HG02840 (cell line): Measurements from ENCODE around the gene NTM.
A peak's percentile ranks its signal among the peaks of the same experiment; 100 is the strongest.
"Not testable (repeated sequence)": the region's sequence is repeated elsewhere in the genome, so short reads cannot be mapped to it uniquely, and the experiment has no call there.

ENCODE experiments used
- ATAC-seq: cut with Tn5 transposase; IDR thresholded peaks from one replicate; pipeline ENCODE4 v1.9.1; 2021; ENCODE audit warnings: mild to moderate bottlenecking, moderate library complexity, moderate number of reproducible peaks; ENCODE audit not compliant: unreplicated experiment, low FRiP score

NTM gene

DNA sequence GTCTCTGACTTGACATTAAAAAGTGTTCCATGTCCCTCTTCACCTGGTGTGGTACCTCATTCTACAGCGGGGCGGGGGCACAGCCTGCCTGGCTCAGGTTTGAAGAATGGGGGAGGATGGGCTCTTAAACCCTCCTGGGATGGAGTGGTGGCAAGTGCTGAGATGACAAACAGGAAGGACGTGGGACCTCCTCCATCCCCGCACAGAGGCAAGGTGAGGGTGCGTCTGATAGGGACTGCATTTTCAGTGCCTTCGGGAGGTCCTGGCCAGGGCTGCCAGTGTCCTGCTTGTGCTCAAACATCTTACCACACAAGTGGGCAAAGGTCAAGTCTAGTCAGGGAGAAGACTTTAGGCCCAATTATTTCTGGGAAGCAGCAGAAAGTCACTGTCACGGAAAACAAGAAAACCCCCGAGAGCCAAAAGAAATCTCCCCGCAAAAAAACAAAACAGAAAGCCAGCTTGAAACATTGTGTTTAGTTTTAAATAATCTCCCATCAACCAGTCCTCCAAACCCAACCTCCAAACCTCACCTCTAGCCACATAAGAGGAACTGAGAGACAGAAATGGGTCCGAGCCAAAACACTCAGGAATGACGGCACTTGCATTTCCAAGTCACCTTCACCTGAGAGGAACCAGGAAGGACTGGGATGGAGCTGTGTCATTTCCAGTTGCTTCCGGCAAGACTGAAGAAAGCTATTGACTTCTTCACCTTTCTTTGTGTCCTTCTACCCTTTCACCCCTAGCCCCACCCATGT lies 966.5 kb downstream of the NTM start:
- ATAC-seq, result no peak

DNA sequence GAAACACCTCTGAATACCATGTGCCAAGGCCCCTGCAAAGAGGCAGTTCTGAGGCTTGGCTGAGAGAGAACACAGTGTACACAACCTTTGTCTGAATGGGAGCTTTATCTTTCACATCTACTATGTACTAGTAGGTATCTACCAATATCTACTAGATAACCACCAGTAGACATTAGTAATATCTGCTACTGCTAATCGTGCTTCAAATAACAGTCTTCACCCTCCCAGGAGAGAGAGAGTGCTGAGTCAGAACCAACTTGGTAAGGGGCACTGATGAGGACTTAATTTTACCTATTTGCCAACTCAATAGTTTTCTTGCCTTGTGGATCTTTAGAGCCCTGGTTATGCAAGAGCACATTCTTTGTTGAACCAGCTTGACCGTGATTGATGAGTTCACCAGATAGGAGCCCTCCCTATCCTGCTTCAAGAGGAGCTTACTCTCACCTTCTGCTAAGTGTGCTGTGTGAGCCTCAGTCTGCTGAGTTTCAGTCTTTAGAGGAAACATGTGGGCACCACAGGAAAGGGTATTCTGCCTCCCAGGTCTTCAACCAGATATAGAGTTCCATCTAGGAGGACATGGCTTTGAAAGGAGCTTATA lies 967.5 kb downstream of the NTM start:
- no peak for ATAC-seq

DNA sequence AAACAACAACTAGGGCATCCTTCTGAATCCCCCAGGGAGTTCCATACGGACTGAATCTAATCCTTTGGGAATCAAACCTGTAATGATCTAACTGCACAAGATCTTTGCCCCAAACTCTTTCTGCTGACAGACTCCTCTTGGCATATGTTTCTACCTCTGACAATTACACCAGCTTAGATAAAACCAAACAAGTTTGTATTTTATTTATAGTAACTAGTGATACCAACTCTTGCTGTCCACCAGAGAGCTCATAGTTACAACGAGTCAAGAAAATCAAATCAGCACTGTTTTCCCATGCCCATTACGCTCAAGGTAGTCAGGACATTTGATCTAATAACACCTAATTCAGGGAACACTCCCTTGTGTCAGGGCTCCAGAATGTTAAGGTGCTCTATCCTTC lies 972.0 kb downstream of the NTM start:
- no peak for ATAC-seq

DNA sequence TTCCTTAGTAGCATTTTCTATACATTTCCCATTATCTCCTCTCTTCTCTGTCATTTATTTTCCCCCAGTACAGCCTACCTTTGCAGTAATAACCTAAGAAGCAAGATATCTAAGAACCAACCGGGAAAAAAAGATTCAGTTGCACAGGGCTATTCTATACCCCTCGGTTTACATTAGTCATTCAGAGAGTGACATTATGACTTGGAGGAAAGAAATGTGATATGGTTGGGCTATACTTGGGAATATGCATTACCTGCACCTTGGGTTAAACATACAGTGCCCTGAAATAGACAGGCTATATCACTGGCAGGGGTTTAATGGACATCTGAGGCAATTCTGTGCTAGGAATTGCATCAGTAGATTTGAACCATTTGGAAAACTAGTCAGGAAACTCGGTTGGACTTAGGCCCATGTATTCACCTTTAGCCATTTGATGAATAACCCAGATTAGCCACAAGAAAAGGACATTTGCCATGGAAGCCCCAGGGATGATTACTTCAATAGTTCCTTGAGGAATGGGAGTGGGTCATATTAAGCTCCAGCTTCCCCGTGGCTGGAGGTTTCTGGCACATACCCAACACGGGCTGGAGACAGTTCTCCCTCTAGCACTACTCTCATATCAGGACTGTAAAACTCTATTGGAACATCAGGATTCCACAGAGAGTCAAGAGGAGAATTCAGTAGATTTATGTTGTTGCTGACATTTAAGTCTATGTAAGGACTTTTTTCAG lies 973.2 kb downstream of the NTM start:
- ATAC-seq, result no peak

DNA sequence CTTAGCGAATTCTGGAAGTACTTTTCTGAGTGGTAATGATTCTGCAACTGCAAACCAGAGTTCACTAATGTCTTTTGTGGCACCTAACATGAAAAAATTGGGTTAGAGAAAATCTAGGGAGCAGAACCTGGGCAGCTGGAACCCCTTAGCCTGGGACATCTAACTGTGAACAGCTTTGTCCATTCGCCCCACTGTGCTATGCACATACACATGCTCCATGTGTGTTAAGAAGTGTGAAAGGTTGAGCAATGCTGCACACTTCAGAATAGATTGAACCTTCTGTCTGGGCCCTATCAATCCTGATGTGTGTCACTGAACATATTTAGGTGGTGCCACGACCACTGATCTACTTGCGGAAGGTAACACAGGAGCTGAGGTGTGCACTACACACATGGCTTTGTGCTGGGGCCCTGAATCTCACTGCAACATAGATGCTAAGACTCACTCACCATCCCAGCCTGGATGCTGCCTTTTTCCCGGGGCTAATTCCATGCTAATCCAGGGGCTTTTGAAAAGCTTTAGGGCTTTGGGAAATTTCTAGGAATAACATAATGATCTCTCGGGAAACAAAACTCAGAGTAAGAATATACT lies 976.2 kb downstream of the NTM start:
- no peak for ATAC-seq

DNA sequence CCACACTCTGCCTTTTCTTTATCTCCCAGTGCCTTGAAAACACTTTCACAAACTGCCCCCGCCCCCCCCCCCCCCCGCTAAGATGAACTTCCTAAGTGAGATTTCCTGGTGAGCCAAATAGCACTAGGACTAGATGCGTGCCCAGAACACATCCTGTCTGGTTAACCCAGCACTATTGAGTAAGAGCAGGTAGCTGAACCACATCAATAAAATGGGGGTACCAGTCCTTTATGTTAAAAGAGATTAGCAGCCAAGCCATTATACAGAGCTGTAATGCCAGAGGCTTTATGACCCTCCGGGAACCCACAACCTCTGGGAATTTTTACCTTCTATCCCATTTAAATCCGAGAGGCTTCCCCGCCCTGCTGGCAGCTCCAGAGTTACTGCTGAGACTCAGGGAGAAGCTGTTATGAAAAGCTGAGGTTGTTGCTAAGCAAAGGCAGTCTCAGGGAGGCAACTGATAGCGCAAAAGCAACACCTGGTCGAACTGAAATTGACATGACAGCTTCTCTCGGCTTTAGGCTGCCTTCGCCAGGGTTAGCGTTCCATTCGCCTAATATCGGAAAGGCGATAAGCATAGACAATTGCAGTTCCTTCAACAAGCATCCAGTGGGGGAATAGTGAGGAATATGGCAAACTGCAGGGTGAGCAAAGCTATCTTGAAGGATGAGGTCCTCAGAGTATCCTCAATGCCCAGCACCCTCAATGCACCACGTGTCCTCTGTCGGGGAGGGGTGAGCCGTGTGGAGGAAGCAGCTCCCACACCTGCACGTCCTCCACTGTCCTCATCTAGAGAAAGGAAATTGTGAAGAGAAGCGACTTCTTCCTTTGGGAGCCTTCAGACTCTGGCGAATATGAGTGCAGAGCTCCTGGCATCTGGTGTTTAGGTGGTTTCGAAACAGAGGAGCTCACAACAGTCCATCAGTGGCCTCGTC lies 977.0 kb downstream of the NTM start:
- ATAC-seq, result no peak

DNA sequence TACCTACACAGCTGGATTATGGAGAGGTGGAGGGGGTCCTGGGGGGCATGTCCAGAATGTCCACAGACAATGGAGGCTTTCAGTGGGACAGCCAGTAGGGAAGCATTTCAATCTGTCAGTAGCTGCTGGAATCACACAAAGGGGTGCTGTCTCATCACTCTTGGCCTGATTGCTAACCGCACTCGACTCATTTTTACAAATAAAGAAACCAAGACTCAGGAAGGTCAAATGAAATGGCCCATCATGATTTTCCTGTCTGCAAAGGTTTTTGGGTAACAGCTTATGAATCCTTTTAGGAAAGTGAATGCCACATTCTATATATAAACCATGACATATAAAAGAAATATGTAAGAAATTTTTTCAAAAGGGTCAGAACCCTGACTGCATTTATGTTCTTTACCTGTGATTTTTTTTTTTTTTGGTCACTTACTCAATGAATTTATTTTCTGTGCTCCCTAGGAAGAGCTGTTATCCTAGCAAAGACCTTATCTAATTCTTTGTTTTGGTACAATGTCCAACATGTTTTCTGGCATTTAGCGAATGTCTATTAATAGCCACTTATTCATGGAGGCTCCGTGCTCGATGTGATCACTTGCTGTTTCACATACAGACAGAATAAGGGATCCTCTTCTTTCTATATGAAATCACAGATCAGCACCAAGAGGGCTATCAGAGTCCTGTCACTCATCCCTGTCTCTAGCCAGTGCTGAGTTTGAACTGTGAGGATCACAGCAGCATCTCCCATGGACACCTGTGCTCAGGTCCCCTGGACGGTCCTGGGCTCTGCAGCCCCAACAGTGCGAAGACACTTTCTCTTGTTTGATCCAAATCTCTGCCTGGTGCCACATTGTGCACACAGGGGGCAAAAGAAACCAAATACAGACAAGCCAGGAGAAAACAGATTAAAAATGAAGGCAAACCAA lies 979.7 kb downstream of the NTM start:
- no peak for ATAC-seq

DNA sequence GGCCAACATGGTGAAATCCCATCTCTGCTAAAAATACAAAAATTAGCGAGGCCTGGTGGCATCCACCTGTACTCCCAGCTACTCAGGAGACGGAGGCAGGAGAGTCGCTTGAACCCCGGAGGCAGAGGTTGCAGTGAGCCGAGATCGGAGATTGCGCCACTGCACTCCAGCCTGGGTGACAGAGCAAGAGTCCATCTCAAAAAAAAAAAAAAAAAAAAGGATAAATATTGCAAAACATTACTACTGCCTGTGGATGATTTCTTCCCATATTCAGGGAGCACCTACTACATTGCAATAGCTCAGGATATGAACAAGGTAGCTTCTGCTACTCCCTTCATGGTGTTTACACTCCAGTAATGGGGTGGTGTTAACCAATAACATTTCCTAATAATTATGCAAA lies 980.6 kb downstream of the NTM start:
- ATAC-seq, result no peak

DNA sequence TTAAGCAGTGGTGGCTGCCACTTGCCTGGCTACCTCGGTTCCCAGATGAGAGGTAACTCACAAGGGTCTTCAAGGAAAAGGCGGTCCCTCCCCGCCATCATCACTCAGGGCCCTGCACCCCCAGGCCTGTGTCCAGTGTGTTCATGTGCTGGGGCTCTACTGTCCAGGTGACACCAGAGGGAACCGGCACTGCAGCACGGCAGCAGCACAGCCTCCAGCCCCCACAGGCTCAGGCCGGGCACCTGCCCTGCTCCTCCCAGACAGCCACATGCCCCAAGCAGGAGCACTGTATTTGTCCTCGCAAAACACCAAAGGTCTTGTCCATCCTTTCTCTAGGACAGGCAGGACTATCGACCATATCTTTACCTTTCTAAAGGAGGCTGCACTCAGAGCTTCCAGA lies 982.1 kb downstream of the NTM start:
- ATAC-seq, result no peak

DNA sequence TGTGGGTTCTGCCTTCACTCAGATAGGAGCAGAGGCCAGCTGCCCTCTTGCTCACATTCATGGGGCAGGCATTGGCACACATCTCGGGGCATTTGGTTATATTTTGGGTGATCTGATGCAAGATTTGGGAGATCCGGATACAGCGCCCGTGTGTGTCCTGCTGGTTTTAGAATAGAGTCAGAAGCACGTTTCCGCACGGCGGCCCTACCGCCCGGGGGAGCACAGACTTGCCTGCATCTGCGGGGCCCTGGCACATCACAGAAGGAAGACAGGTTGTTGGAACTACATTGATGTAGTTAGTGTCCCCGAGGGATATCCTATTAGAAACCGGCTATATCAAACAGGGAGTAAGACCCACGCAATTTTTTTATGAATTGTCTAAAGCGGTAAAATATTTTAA lies 982.8 kb downstream of the NTM start:
- no peak for ATAC-seq

DNA sequence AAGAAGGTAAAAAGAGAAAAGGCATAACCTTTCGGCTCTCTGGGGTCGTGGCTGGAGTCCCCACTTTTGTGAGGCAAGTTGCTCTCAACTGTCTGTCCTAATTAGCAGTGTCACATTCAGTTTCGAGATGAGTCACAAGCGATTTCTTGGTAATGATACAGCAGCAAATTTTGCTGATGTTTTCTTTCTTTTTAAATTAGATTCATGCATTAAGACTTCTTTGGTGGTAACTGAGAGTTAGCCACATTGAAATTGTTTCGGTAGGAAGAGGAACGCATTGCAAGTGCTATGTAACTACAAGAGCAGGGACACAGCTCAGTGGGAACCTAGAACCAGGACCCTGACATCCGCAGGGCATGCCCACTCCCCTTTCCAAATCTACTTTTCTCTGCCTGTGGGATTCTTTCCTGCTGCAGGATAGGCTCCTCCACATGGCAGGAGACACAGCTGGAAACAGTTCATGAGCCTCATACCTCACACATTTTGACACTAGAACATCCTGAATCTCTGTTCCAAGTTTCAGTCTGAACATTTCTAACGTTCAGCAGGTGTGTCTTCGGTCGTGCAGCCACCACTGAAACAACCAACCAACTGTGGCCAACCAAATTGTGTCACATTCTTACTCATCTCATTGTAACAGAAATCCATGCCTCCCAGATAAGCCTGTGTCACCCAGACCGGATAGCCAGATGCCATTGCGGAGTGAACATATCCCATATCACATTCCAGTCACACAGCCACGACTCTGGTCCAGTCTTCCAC lies 987.6 kb downstream of the NTM start:
- peak; percentile 78 for ATAC-seq

DNA sequence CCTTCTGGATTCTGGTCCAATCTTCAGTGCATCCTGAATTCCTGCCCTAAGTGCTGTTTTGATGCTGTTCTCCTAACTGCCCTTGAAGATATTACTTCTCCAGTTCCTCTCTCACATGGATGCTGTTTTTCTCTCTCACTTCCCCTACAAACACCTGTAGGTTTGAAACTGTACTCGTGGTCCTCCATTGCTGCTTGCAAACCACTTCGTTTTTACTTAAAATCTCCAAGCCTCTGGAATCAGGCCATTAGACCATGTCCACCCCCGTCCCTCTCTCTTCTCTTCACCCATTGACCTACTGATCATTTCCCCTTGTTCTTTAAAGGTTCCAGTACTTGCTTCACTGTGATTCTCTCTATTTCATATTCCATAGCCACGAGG lies 988.1 kb downstream of the NTM start:
- peak; percentile 33 for ATAC-seq

DNA sequence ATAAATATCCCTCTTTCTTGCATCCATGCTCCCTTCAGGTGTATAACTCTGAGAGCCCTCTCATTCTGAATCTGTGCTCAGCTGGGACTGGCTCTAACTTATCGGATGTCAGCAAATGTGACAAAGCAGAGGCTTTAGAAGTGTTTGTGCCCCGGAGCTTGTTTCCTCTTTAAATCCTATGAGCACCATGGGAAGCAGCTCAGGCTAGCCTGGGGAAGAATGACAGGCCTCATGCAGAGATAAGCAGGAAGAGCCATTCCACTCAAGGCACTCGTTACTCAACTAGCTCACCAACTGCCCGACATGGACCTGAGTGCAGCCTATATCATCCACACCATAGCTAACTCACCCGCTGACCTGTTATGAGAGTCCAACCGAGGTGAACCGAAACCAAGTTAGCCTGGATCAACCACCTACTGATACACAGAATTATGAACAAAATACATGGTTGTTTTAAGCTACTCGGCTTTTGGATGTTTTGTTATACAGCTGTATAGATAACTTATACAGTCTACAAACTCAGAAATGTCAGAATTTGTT lies 990.7 kb downstream of the NTM start:
- no peak for ATAC-seq

DNA sequence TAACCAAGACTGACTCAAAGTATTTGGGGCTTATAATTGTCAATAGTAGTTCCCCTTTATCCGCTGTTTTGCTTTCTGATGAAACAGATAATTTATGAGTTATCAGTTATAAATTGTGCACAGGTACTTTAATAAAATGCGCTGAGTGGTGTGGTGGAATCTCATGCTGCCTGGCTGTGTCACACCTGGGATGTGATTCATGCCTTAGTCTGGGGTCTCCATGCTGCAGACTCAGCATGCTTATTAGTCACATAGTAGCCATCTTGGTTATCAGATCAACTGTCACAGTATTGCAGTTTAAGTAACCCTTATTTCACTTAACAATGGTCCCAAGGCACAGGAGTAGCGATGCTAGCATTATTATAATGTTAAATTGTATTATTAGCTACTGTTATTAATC lies 995.2 kb downstream of the NTM start:
- ATAC-seq, result no peak

DNA sequence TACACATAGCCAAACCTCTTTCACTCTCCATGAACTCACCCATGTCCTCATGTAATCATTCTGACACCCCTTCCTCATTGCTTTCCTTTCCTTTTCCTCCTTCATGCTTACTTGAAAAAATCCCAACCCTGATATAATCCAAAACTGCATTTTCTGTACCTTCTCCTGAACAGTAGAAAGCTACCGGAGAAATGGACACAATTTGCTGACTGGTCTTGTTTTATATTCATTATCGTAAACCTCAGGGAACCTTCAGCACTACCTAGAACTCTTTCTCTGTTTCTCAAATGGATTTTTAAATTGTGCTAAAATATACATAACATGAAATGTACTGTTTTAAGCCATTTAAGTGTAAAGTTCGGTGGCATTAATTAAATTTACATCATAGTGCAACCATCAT lies 996.9 kb downstream of the NTM start:
- ATAC-seq, result no peak

DNA sequence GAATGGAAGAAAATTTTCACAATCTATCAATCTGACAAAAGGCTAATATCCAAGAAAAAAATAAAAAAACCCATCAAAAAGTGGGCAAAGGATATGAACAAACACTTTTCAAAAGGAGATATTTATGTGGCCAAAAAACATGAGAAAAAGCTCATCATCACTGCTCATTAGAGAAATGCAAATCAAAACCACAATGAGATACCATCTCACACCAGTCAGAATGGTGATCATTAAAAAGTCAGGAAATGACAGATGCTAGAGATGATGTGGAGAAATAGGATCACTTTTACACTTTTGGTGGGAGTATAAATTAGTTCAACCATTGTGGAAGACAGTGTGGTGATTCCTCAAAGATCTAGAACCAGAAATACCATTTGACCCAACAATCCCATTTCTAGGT lies 999.7 kb downstream of the NTM start:
- not testable (repeated sequence) for ATAC-seq

DNA sequence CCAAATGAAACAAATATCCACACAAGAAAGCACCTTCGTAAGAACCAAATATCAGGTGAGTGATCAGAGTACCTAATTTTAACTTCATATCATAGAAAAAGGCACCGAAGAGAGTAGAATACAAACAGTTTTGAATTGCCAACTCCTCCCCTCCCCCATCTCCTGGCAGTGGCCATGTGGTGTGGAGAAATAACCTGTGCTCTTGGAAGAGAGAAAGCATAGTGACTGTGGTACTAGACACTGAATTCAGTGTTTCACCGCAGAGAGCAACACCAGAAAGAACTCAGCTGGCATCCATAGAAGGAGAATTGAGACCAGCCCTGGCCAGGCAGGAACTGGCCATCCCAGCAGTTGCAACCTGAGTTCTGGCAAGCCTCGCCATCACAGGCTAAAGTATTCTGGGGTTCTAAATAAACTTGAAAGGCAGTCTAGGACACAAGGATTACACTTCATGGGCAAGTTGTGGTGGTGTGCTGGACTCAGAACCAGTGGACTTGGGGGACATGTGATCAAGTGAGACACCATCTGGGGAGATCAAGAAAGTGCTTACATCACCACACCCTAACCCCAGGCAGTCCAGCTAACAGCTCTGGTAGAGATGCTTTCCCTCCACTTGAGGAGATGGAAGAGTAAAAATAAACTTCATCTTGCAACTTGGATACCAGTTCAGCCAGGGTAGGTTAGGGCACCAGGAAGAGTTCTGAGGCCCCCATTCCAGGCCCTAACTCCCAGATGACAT lies 1003.2 kb downstream of the NTM start:
- no peak for ATAC-seq

DNA sequence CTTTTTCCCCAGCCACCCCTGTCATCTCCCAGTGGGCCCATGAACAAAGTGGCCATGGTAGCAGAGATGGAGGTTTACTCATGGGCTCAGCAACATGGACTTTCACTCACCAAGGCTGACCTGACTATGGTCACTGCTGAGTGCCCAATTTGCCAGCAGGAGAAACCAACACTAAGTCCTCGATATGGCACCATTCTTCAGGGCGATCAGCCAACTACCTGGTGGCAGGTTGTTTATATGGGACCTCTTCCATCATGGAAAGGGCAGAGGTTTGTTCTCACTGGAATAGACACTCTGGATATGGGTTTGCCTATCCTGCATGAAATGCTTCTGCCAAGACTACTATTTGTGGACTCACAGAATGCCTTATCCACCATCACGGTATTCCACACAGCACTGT lies 1009.1 kb downstream of the NTM start:
- ATAC-seq, result no peak
